Hypothalamus (tissue), 51 donors: ENCODE measurements around the gene DHX30.
A peak's percentile ranks its signal among the peaks of the same experiment; 100 is the strongest.

ENCODE experiments used
- DNase-seq, 51 donors: peaks; one replicate each; lab custom pipeline; 2025; lab: John Stamatoyannopoulos, UW

The DHX30 gene

DNA sequence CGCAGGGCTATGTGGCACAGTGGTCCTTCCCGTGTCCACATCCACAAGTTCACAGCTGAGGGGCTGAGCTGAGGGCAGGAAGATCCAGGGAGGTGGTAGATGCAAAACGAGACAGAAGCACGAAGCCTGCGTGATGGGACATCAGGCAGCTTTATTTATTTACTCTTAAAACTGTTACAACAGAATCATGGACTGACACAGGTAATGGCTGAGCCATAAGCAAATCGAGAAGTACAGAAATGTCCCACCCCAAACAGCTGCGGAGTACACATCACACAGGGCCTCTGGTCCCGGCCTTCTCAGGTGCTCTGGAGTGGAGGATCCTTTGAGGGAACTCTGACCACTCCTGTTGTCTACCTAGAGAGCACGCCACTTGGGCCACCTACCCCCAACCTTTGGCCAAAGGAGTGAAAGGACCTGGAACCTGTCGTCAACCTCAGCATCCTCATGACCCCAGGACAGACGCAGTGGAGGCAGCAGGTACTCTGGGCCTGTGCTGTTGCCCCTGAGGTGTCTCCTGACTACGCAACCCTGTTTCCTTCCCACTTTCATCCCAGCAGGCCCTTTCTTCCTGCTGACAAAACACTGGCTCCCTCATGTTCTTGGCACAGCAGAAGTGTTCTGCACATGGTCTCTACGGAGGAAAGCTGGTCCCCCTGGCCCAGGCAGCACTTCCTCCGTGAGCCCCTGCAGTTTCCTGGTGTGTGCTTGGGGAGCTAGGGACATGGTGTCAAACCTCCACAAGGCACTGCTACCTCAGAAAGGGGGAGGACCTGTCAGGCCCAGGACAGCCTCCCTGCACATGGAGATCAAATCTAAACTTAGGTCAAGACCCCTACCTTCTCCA is 47.8 kb downstream of the DHX30 start:
- DNase-seq, result peak in 1 of 51 donors; percentile 32

DNA sequence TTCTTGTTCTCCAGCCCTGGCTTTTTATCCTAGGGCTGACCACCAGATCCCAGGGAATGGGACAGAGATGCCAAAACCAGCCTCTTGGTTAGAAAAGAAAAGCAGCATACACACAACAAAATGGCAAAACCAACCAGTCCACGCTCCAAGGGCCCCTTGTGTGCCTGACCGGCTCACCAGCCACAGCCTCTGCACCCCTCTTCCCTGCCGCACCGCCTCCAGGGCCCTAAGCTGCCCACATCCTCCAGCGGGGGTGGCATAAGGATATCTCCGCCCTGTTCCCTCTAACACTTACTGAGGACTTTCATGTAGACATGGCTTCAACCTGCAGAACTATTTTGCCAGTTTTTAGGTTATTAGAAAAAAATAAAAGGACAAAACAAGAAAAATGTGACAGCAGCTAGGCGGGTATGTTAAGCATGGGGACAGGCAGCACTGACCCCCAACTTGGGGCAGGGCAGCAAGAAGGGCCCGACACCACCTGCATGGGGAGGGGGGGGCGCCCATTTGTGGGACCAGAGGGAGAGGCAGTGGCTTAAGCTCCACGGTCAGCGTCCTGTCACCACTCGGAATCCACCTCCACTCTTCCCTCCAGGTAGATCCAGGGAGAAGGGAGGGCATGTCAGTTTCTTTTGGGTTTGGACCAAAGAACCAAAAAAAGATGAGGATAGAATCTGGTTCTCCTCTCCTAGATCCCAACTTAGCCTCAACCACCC is 49.1 kb downstream of the DHX30 start:
- no peak for DNase-seq

- DNase-seq, result peak in 19 of 51 donors; percentile 12 to 67 (median 42)
Measured at GRCh38 chr3:47852604-47853602, 50.0 kb downstream of the DHX30 start.

DNA sequence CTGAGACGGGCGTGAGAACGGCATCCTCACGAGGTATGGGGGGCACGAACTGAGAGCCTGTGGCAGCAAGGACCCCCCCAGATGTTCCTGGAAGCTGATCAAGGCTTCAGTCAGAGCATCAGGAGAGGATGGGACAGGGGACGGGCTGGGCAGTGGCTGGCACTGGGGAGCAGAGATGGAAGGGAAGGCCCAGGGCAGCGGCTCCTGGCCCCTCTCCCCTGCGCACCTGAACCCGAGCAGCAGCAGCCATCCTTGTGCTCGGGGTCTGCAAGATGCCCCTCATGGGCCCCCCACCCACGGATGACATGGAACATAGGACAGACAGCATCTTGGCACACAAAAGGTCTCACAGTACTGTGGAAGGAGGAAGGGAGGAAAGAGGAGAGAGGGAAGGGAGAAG is 51.3 kb downstream of the DHX30 start:
- DNase-seq, result no peak

DNA sequence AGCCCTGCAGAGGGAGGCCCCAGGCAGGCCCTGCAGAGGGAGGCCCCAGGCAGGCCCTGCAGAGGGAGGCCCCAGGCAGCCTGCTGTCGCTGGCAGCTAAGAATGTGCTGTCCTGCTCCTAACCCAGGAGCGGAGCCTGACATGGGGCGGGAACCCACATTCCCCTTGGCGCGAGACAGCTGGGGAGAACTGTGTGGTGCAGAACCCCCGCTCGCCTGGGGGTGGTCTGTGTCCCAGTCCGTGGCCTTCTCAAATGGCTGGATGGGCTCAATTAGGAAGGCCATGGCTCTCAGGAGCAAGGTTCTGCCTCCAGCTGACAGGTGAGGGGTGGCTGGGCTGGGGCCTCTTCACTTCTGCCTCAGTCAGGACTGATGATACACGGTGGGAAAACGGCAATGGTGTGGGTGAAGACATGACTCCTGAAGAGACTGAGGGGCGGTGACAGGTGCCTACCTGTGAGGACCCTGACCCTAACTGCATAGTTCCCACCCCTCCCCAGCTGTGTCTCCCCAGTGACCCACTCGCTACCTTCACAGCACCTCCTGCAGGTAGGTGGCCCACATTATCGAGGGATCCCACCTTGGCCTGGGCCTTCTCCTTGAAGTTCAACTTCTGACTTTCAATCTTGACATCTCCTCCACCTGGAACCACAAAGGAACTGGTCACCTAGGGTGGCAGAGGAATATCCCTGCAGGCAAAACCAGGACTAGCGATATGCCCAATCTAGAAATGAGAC is 52.0 kb downstream of the DHX30 start:
- DNase-seq, result no peak

DNA sequence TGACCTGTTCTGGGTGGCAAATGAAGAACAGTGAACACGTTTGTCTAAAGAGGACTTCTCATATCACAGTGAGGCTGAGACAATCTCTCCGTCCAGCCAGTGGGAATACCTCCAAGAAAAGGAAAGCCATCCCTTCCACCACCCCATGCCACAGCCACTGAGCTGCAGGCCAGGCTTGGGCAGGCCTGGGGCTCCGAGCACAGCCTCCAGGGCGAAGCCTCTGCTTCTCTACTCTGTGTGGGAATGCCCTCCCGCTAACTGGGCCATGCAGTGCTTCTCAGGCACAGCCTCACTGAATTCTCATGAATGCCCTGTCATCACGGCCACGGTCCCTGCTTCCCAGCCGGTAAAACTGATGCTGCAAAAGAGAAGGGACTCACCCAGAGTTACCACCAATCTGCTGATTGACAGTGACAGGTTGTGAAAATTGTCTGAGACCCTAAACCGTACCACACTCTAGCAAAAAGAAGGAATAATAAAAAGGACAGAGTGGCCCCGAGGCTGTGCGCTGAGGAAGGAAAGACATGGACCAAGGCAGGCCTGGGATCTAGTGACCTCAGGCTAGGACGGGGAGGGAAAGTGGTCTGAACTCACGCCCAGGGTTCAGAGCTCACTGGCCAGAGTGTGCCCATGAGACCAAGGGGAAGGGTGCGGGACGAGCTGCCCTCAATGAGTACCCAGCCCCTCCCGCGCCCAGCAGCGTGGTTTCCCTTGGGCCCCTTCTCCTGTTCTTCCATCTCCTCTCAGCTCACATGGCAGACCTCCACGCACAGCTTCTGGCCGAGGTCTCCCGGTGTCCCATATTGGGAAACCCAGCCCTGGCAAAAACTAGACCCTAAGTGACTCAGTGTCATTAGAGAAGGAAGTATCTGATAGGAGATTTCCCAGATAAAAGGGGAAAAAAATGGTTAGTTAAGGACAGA is 52.8 kb downstream of the DHX30 start:
- no peak for DNase-seq

DNA sequence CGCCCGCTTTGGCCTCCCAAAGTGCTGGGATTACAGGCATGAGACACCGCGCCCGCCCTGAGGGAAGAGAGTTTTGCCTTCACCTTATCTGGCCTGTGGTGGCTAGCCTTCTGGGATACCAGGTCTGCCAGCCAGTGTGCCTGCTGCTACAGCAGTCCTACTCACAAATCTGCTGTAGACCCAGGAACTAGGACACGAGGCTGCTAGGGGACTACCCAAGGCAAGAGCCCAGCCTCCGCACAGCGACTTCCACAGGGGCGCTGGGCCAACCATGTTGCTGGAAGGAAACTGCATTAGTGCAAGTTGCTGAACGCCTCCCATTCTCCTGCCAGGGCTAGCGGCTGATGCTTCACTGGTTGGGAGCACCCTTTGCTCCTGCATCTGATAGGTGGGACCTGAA is 53.7 kb downstream of the DHX30 start:
- peak in 21 of 51 donors; percentile 14 to 75 (median 36) for DNase-seq

DNA sequence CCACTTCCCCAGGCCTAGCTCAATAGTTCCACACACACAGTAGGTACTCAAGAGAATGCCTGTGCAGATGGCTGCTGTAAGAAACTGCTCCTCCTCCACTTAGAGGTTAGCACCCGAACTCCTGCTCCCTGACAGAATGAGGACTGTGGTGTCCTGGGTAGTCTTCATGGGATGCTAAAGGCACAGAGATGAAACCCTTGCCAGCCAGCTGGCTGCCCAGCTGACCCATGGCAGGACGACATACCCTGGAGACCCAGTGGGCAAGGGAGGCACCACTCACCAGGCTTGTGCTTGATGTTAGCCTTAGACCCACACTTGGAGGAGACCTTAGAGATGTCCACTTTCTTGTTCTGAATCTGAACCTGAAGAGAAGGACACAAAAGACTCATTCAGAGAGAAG is 54.2 kb downstream of the DHX30 start:
- no peak for DNase-seq

- no peak for DNase-seq
Measured at GRCh38 chr3:47859956-47860605, 57.1 kb downstream of the DHX30 start.

DNA sequence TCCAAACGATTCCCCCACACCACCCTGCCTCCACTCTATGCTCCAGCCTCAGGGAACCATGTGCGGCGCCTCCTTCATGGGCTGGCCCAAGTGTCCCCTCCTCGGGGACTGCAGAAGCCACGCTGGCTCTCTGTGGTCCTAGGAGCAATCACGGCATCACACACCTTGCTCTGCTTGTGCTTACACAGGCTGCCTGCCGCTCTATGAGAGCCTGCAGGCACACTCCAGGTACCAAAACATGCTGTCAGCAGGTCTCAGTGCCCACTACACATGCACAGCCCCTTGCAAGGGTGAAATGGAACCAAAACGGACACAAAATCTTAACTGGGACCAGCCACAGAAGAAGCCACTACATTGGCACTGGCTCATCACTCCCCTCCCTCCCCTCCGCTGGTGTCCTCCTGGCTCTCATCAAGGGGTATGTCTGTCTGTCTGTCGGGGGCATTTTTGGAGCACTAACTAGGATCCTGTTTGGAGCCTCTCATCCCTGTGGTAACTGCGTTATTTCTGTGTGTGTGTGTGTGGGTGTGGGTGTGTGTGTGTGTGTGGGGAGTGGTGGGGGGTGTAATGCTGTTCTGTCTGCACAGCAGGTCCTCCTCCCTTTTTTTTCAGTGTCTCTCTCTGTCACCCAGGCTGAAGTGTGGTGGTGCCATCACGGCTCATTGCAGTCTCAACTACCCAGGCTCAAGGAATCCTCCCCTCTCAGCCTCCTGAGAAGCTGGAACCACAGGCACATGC is 60.6 kb downstream of the DHX30 start:
- DNase-seq, result no peak

- no peak for DNase-seq
Measured at GRCh38 chr3:47865192-47865591, 62.3 kb downstream of the DHX30 start.

- DNase-seq, result peak in 3 of 51 donors; percentile 16 to 24 (median 20)
Measured at GRCh38 chr3:47867451-47868044, 64.6 kb downstream of the DHX30 start.

GRCh38 chr3:47868306-47868705 is 65.4 kb downstream of the DHX30 start:
- DNase-seq, result no peak

DNA sequence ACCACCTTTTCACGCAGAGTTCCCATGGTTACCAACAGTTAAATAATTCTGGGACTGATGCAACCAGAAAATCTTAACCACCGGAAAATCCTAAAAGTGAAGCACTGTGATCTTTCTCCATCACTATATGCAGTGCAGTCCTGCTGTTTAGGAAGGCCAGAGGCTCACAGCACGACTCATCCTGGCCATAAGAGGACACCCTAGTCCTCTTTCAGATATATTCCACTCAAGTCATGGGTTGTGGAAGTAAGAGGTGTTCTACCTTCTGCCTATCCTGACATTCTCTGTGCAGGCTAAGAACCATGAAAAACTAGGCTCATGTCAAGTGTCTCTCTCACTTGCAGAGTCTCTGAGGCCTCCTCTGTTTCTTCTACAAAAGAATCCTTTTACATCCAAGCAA is 67.2 kb downstream of the DHX30 start:
- no peak for DNase-seq

DNA sequence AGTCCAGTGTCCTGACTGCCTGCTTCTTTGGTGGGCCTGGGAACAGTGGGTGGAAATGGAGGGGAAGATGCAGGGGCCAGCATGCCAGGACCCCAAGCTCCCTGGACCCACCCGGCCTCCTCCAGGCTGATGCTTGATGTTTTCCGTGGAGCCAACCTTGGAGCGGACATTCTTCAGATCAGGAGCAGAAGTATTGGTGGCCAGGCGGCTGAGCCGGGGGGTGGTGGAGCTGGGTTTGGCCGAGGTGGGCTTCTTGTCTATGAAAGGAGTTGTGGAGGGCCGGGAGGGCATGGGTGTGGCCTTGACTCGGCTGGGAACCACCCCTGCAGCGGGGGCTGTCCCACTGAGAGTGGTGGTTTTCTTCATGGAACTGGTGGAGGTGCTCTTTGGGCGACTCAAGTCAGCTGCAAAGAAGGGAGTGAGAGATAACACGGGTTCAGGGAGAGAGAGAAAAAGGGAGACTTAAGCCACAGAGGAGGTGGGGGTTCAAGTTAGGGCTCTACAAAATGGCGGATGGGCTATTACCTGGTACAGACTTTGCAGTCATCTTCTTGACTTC is 67.8 kb downstream of the DHX30 start:
- DNase-seq, result no peak

DNA sequence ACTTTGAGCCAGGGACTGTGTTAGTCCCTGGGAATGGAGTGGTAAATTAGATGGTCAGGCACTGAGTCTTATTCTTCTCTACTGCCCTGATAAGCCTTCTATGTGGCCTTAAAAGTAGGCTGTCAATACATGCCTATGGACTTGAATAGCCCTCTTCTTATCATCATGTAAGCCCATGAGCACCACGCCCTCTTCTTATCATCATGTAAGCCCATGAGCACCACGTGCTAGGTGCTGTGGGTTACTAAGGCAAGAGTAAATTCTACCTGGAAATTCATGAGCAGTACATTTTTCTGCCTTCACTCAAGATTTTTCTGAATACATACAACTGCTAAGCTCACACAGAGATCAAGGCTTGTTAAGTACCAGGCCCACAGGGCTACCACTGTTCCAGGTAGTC is 68.5 kb downstream of the DHX30 start:
- DNase-seq, result no peak

GRCh38 chr3:47872916-47873315 is 70.0 kb downstream of the DHX30 start:
- DNase-seq, result no peak
